Left ventricle myocardium superior (tissue), 1 donor: ENCODE results near the gene SEBOX. TPM values are rescaled to one million over a fixed set of nuclear protein-coding genes. Genes with fewer than 3 reads are reported as not detected.

Source experiments
- ATAC-seq: fragments of 200-7000 bp; cut with Tn5 transposase; one replicate; pipeline ENCODE4 v1.9.1; 2020; ENCODE audit warnings: mild to moderate bottlenecking, moderate library complexity
- DNase-seq: peaks from one replicate; pipeline ENCODE4 v3.0.0-alpha.2; 2020
- intact Hi-C: fragments of 100-400 bp; cut with micrococcal nuclease; formaldehyde crosslinking; loops from one replicate; pipeline ENCODE4 v1.11.0; 2022
- total RNA-seq: library from RNA; stranded (reverse); fragmentation: NEBNext Ultra II Directional; extraction: Animal tissue kit (Norgen Biotek cat#: 25700); gene quantifications from one replicate; pipeline ENCODE4 v1.2.1, GENCODE V29; 2021
- donor health status: DM: no; HTN: yes; CAD: no; lungs with severe emphysema.

SEBOX gene
- total RNA-seq, 1 donor from 2014 or later: not detected

- no peak for DNase-seq
- ATAC-seq: no peak
- intact Hi-C loops: no loop called here
Observed at GRCh38 chr17:28395968-28396367, 31.0 kb upstream of the SEBOX start.

DNA sequence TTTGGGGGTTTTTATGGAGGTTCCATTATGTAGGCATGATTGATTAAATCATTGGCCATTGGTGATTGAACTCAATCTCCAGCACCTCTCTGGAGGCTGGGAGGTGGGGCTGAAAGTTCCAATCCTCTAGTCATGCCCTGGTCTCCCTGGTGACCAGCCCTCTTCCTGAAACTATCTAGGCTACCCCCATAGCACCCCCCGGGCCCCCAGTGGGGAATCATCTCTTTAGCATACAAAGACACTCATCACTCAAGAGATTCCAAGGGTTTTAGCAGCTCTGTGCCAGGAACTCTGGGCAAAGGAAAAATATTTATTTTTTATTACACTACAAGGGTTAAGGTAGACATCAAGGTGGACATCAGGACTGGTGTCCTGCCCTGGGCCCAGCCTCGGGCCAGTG lies 30.4 kb upstream of the SEBOX start:
- ATAC-seq: no peak
- intact Hi-C loops: no loop called here

DNA sequence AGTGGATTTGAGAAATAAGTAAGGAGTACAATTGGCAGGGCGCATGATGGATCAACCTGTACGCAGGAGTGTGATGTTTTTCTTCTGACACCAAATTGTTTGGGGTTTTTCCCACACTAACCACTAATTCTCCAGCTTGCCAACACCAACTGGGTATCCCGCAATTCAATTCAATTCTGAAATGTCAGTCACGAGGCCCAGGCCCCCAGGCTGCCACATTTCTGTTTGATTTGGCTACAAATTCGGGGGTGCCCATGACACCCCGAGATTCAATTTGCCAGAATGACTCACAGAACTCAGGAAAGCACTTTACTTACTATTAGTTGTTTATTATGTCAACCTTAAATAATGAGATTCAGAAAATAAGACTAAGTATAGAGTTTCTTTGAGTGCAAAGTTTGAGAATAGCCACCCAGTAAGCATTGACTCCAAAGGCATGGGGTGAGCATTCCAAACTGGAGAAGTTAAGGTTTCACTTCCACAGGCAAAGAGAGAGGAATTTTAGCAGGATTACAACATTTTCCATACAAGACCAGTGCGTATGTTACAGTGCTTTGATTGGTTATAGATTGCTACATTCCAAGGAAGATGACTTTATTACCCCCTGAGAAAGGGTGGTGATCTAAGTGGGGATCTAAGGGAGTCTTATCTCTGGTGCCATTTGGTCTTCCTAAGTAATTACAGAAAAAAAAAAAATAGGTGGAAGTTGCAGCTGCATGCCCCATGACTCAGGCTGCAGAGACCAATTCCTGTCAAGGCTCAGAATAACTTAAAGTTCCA lies 29.5 kb upstream of the SEBOX start:
- ATAC-seq (no peak), DNase-seq (no peak)
- intact Hi-C loops: no loop called here

More for the DNA sequence above, 30.4 kb upstream of the SEBOX start:
- no peak for DNase-seq

DNA sequence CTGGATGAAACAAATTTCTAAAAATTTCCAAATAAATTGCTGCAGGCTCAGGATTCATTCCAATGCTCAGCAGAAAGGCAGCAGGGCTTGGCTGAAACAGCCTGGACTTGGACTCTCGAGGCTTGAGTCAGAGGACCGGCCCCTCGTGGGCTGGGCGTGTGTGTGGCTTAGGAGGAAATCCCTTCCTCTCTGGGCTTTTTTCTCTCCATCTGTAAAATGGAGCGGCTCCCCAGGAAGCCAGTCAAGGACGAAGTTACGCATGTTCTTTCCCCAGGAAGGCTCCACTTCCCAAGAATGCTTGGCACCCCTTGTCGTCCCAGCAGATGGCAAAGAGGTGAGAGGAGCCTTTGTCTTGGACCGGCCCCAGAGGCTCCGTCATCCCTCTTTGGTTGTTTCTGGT lies 27.5 kb upstream of the SEBOX start:
- no peak for ATAC-seq
- intact Hi-C loops: no loop called here
- DNase-seq: no peak

- DNase-seq (no peak), ATAC-seq (no peak)
- intact Hi-C loops: no loop called here
Observed at GRCh38 chr17:28391401-28391800, 26.4 kb upstream of the SEBOX start.

GRCh38 chr17:28390984-28391383 lies 26.0 kb upstream of the SEBOX start:
- DNase-seq (no peak), ATAC-seq (no peak)
- intact Hi-C loops: no loop called here

GRCh38 chr17:28390563-28390962 lies 25.6 kb upstream of the SEBOX start:
- DNase-seq (no peak), ATAC-seq (no peak)
- intact Hi-C loops: no loop called here

DNA sequence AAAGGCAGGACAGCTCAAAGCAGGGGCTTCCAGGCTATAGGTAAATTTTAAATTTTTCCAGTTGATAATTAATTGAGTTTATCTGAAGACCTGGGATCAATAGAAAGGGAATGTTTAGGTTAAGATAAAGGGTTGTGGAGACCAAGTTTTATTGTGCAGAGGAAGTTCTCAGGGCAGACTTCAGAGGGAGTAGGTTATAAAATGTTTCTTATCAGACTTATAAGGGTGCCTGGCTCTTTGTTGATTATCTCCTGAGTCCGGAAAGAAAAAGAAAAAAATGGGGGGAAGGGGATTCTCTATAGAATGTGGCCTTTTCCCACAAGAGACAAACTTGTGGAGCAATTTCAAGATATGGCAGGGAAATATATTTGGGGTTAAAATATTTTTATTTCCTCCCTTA lies 25.1 kb upstream of the SEBOX start:
- ATAC-seq (no peak), DNase-seq (no peak)
- intact Hi-C loops: no loop called here

GRCh38 chr17:28388106-28388505 lies 23.1 kb upstream of the SEBOX start:
- DNase-seq: no peak
- intact Hi-C loops: no loop called here
- no peak for ATAC-seq

GRCh38 chr17:28386391-28386790 lies 21.4 kb upstream of the SEBOX start:
- DNase-seq (no peak), ATAC-seq (no peak)
- intact Hi-C loops: no loop called here

GRCh38 chr17:28385406-28385805 lies 20.4 kb upstream of the SEBOX start:
- intact Hi-C loops: no loop called here
- DNase-seq (no peak), ATAC-seq (no peak)

DNA sequence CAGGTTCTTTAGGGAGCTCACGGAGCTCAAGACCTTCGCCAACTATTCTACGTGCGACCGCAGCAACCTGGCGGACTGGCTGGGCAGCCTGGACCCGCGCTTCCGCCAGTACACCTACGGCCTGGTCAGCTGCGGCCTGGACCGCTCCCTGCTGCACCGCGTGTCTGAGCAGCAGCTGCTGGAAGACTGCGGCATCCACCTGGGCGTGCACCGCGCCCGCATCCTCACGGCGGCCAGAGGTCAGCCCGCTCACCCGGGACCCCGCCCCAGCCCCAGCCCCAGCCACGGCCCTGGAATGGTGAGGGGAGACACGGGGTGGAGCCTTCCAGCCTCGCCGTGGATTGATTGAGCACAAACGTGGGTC lies 20.0 kb upstream of the SEBOX start:
- DNase-seq: no peak
- peak; percentile 32 for ATAC-seq
- intact Hi-C loops: no loop called here

GRCh38 chr17:28384281-28385036 lies 19.5 kb upstream of the SEBOX start:
- DNase-seq (peak; percentile 65), ATAC-seq (peak; percentile 88)
- intact Hi-C loops: no loop called here

DNA sequence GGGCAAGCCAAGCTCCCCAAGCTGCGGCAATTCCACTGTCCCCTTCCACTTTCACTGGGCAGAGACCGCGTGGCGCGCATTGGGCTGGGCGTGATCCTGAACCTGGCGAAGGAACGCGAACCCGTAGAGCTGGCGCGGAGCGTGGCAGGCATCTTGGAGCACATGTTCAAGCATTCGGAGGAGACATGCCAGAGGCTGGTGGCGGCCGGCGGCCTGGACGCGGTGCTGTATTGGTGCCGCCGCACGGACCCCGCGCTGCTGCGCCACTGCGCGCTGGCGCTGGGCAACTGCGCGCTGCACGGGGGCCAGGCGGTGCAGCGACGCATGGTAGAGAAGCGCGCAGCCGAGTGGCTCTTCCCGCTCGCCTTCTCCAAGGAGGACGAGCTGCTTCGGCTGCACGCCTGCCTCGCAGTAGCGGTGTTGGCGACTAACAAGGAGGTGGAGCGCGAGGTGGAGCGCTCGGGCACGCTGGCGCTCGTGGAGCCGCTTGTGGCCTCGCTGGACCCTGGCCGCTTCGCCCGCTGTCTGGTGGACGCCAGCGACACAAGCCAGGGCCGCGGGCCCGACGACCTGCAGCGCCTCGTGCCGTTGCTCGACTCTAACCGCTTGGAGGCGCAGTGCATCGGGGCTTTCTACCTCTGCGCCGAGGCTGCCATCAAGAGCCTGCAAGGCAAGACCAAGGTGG lies 16.3 kb upstream of the SEBOX start:
- peak; percentile 35 for ATAC-seq
- intact Hi-C loops: no loop called here
- DNase-seq: peak; percentile 49

GRCh38 chr17:28379814-28380801 lies 15.1 kb upstream of the SEBOX start:
- DNase-seq (no peak), ATAC-seq (no peak)
- intact Hi-C loops: no loop called here

- ATAC-seq (no peak), DNase-seq (no peak)
- intact Hi-C loops: no loop called here
Observed at GRCh38 chr17:28372945-28373274, 7.9 kb upstream of the SEBOX start.

GRCh38 chr17:28372203-28372944 lies 7.4 kb upstream of the SEBOX start:
- DNase-seq (peak; percentile 52), ATAC-seq (peak; percentile 7)
- intact Hi-C loops: no loop called here
